Epithelial cell of prostate (primary cell): ENCODE results near the gene PDCD7.
A peak's percentile ranks its signal among the peaks of the same experiment; 100 is the strongest.
"Not testable (repeated sequence)": the region's sequence is repeated elsewhere in the genome, so short reads cannot be mapped to it uniquely, and the experiment has no call there.

Experiments
- DNase-seq: peaks from one replicate; pipeline ENCODE4 v3.0.0-alpha.2; 2011; ENCODE audit warnings: low read depth, low spot score
- H3K27ac ChIP-seq: fragments of 450-650 bp; 2 replicates; pipeline ENCODE4 v1.5.1; 2017; ENCODE audit warnings: mild to moderate bottlenecking

The PDCD7 gene

GRCh38 chr15:65132878-65133547 lies 595 bp downstream of the PDCD7 start:
- no peak for DNase-seq
- H3K27ac ChIP-seq = peak overlapping the region; percentile 72

GRCh38 chr15:65130941-65131340 lies 2.7 kb downstream of the PDCD7 start:
- no peak overlapping the region for H3K27ac ChIP-seq
- no peak for DNase-seq

- H3K27ac ChIP-seq = no peak overlapping the region
- DNase-seq = no peak
These were observed 18.1 kb downstream of the PDCD7 start for GRCh38 chr15:65115542-65115941.

GRCh38 chr15:65115086-65115485 lies 18.5 kb downstream of the PDCD7 start, which contains the start of gene UBAP1L:
TSS of gene UBAP1L (minus strand) at chr15:65115200. CDS start at chr15:65106215, 8,985 bp downstream.
- no peak within 1 kb of the TSS for H3K27ac ChIP-seq
- no peak for DNase-seq

- no peak for DNase-seq
- no peak overlapping the region for H3K27ac ChIP-seq
These were observed 22.8 kb downstream of the PDCD7 start for GRCh38 chr15:65110676-65111292.

GRCh38 chr15:65106011-65106590 lies 27.5 kb downstream of the PDCD7 start:
- no peak overlapping the region for H3K27ac ChIP-seq
- DNase-seq = no peak

GRCh38 chr15:65105038-65105437 lies 28.6 kb downstream of the PDCD7 start:
- H3K27ac ChIP-seq = no peak overlapping the region

GRCh38 chr15:65102912-65103311 lies 30.7 kb downstream of the PDCD7 start:
- no peak overlapping the region for H3K27ac ChIP-seq
- DNase-seq = no peak

More at GRCh38 chr15:65105038-65105437, 28.6 kb downstream of the PDCD7 start:
- DNase-seq = no peak

GRCh38 chr15:65101891-65102708 lies 31.5 kb downstream of the PDCD7 start:
- H3K27ac ChIP-seq = no peak overlapping the region
- DNase-seq = no peak

GRCh38 chr15:65101411-65101890 lies 32.2 kb downstream of the PDCD7 start:
- H3K27ac ChIP-seq = no peak overlapping the region
- no peak for DNase-seq

GRCh38 chr15:65100442-65100841 lies 33.2 kb downstream of the PDCD7 start:
- DNase-seq = no peak
- no peak overlapping the region for H3K27ac ChIP-seq

GRCh38 chr15:65099801-65100200 lies 33.8 kb downstream of the PDCD7 start:
- not testable (repeated sequence) for DNase-seq, H3K27ac ChIP-seq

GRCh38 chr15:65099336-65099735 lies 34.3 kb downstream of the PDCD7 start:
- no peak overlapping the region for H3K27ac ChIP-seq
- DNase-seq = no peak

GRCh38 chr15:65097651-65098263 lies 35.9 kb downstream of the PDCD7 start:
- no peak for DNase-seq
- H3K27ac ChIP-seq = no peak overlapping the region

- no peak for DNase-seq
- H3K27ac ChIP-seq = no peak overlapping the region
These were observed 36.9 kb downstream of the PDCD7 start for GRCh38 chr15:65096481-65097385.

GRCh38 chr15:65095747-65096104 lies 37.9 kb downstream of the PDCD7 start:
- H3K27ac ChIP-seq = no peak overlapping the region
- no peak for DNase-seq

GRCh38 chr15:65095011-65095746 lies 38.4 kb downstream of the PDCD7 start:
- H3K27ac ChIP-seq = no peak overlapping the region
- no peak for DNase-seq

GRCh38 chr15:65094294-65094995 lies 39.2 kb downstream of the PDCD7 start:
- no peak overlapping the region for H3K27ac ChIP-seq
- DNase-seq = no peak
